Smooth muscle cell (in vitro differentiated cells): ENCODE results near the gene ATXN2. TPM values are rescaled to one million over a fixed set of nuclear protein-coding genes. Genes with fewer than 3 reads are reported as not detected.
"Not testable (repeated sequence)": the region's sequence is repeated elsewhere in the genome, so short reads cannot be mapped to it uniquely, and the experiment has no call there.

Experiments used
- DNase-seq: peaks from one replicate; lab custom pipeline; 2025; ENCODE audit not compliant: unreplicated experiment; lab: John Stamatoyannopoulos, UW
- H2AFZ ChIP-seq: fragments of 200-600 bp; sonication (generic); 2 replicates; pipeline ENCODE4 v1.6.0; 2016; ENCODE audit warnings: antibody characterized with exemption, low read depth, mild to moderate bottlenecking
- H3F3A ChIP-seq: fragments of 200-600 bp; sonication (generic); 2 replicates; pipeline ENCODE4 v1.6.0; 2017; ENCODE audit warnings: antibody characterized with exemption, low read depth
- H3K27ac ChIP-seq: fragments of 200-600 bp; sonication (generic); 2 replicates; pipeline ENCODE4 v1.5.1; 2016; ENCODE audit warnings: low read depth, mild to moderate bottlenecking
- H3K27me3 ChIP-seq: fragments of 200-600 bp; sonication (generic); 2 replicates; pipeline ENCODE4 v1.6.1; 2016; ENCODE audit warnings: low read depth, mild to moderate bottlenecking
- H3K36me3 ChIP-seq: fragments of 200-600 bp; sonication (generic); 2 replicates; pipeline ENCODE4 v1.5.1; 2016; ENCODE audit warnings: low read depth
- H3K4me1 ChIP-seq: fragments of 200-600 bp; sonication (generic); 2 replicates; pipeline ENCODE4 v1.5.1; 2016; ENCODE audit warnings: low read depth
- H3K4me2 ChIP-seq: fragments of 200-600 bp; sonication (generic); 2 replicates; pipeline ENCODE4 v1.6.0; 2016; ENCODE audit warnings: mild to moderate bottlenecking
- H3K4me3 ChIP-seq: fragments of 200-600 bp; sonication (generic); 2 replicates; pipeline ENCODE4 v1.5.1; 2016; ENCODE audit warnings: mild to moderate bottlenecking
- H3K79me2 ChIP-seq: fragments of 200-600 bp; sonication (generic); 2 replicates; pipeline ENCODE4 v1.6.0; 2016; ENCODE audit warnings: low read depth, mild to moderate bottlenecking
- H3K9ac ChIP-seq: fragments of 200-600 bp; sonication (generic); 2 replicates; pipeline ENCODE4 v1.6.0; 2016; ENCODE audit warnings: low read depth
- H3K9me3 ChIP-seq: fragments of 200-600 bp; sonication (generic); replicated peaks from 2 replicates; pipeline ENCODE4 v1.5.1; 2016; ENCODE audit warnings: low read depth
- H4K20me1 ChIP-seq: fragments of 200-600 bp; sonication (generic); 2 replicates; pipeline ENCODE4 v1.6.0; 2016; ENCODE audit warnings: low read depth
- CTCF ChIP-seq: fragments of 200-600 bp; sonication (generic); IDR thresholded peaks from 2 replicates; pipeline ENCODE4 v1.5.1; 2017; ENCODE audit warnings: borderline replicate concordance, mild to moderate bottlenecking, antibody characterized with exemption; ENCODE audit not compliant: insufficient read depth, poor library complexity, severe bottlenecking
- WGBS: methylation state at CpG from one replicate; pipeline ENCODE4 v1.1.7; 2016; ENCODE audit warnings: low lambda C conversion rate; 5-methylcytosine and 5-hydroxymethylcytosine counted together
- polyA plus RNA-seq: library from polyadenylated mRNA; unstranded; fragments of >200 nt; fragmentation: Nextera tagmentation; extraction: Ambion mirVana; gene quantifications from 2 replicates; pipeline ENCODE4 v1.2.1, GENCODE V29; 2016
- total RNA-seq: library from RNA; depleted of rRNA; stranded (reverse); fragments of >200 nt; gene quantifications from 2 replicates; pipeline ENCODE4 v1.2.3, GENCODE V29; 2014

The ATXN2 gene
- total and polyA plus RNA-seq, 2 experiments from 2014 or later, result 29.3 to 39.6 TPM

- no peak overlapping the region for H3K27ac ChIP-seq
- H3K9ac ChIP-seq, result no peak overlapping the region
- H4K20me1 ChIP-seq, result no peaks in the 10 kb centered on the region
- H3K4me3 ChIP-seq, result no peak overlapping the region
- H2AFZ ChIP-seq, result no peak overlapping the region
- H3K4me1 ChIP-seq, result no peaks in the 10 kb centered on the region
- H3K4me2 ChIP-seq, result no peak overlapping the region
- TF ChIP-seq CTCF, result no peak
- H3K27me3 ChIP-seq, result no peaks in the 10 kb centered on the region
- 86% methylated on average over 3 of the region's 3 CpGs for WGBS
- H3K79me2 ChIP-seq, result no peaks in the 10 kb centered on the region
- H3K36me3 ChIP-seq, result no peaks in the 10 kb centered on the region
- DNase-seq, result no peak
- H3F3A ChIP-seq, result no peaks in the 10 kb centered on the region
- no peaks in the 10 kb centered on the region for H3K9me3 ChIP-seq
Observed at GRCh38 chr12:111607239-111607638, 8.1 kb upstream of the ATXN2 start.

GRCh38 chr12:111606767-111607230 lies 7.7 kb upstream of the ATXN2 start:
- Histone ChIP-seq H2AFZ (no peak overlapping the region), H3K79me2 (peaks cover under 1% of the 10 kb centered on the region), H3K9ac (no peak overlapping the region), H3K4me1 (no peaks in the 10 kb centered on the region), H3K27me3 (no peaks in the 10 kb centered on the region), H3K4me3 (no peak overlapping the region), H3K36me3 (no peaks in the 10 kb centered on the region), H3K4me2 (no peak overlapping the region), H3F3A (no peaks in the 10 kb centered on the region), H4K20me1 (no peaks in the 10 kb centered on the region), H3K27ac (no peak overlapping the region), H3K9me3 (no peaks in the 10 kb centered on the region)
- 90% methylated on average over 3 of the region's 3 CpGs for WGBS
- no peak for DNase-seq
- TF ChIP-seq CTCF, result no peak

- no peak for DNase-seq
- H3K4me2 ChIP-seq, result no peak overlapping the region
Observed at GRCh38 chr12:111605911-111606766, 7.0 kb upstream of the ATXN2 start.

GRCh38 chr12:111602857-111603256 lies 3.7 kb upstream of the ATXN2 start:
- 96% methylated on average over 11 of the region's 11 CpGs for WGBS
- peaks cover 17% of the 10 kb centered on the region for H3K79me2 ChIP-seq

More at GRCh38 chr12:111605911-111606766, 7.0 kb upstream of the ATXN2 start:
- Histone ChIP-seq H3K36me3 (no peaks in the 10 kb centered on the region), H3K27ac (no peak overlapping the region), H2AFZ (no peak overlapping the region), H3K79me2 (peaks cover 7% of the 10 kb centered on the region), H3K9ac (no peak overlapping the region), H3K9me3 (no peaks in the 10 kb centered on the region), H3K4me3 (no peak overlapping the region), H3K4me1 (no peaks in the 10 kb centered on the region), H4K20me1 (no peaks in the 10 kb centered on the region), H3F3A (no peaks in the 10 kb centered on the region), H3K27me3 (no peaks in the 10 kb centered on the region)
- TF ChIP-seq CTCF, result no peak
- WGBS, result 89% methylated on average over 7 of the region's 7 CpGs

More at GRCh38 chr12:111602857-111603256, 3.7 kb upstream of the ATXN2 start:
- DNase-seq, H2AFZ ChIP-seq, H3K4me3 ChIP-seq, H3K4me1 ChIP-seq, H3K36me3 ChIP-seq, H3K9me3 ChIP-seq, H3K27ac ChIP-seq, H3F3A ChIP-seq, H3K9ac ChIP-seq, H3K4me2 ChIP-seq, H3K27me3 ChIP-seq, H4K20me1 ChIP-seq: not testable (repeated sequence)
